ENCODE measurements around the gene NHP2. TPM values are rescaled to one million over a fixed set of nuclear protein-coding genes. Genes with fewer than 3 reads are reported as not detected.

Gene NHP2
- total and polyA plus RNA-seq, 9 of the 15 experiments (the other 6 are each of a cell fraction or from before 2014, with no cell fraction given) = 52.8 to 622 (median 144) TPM

DNA sequence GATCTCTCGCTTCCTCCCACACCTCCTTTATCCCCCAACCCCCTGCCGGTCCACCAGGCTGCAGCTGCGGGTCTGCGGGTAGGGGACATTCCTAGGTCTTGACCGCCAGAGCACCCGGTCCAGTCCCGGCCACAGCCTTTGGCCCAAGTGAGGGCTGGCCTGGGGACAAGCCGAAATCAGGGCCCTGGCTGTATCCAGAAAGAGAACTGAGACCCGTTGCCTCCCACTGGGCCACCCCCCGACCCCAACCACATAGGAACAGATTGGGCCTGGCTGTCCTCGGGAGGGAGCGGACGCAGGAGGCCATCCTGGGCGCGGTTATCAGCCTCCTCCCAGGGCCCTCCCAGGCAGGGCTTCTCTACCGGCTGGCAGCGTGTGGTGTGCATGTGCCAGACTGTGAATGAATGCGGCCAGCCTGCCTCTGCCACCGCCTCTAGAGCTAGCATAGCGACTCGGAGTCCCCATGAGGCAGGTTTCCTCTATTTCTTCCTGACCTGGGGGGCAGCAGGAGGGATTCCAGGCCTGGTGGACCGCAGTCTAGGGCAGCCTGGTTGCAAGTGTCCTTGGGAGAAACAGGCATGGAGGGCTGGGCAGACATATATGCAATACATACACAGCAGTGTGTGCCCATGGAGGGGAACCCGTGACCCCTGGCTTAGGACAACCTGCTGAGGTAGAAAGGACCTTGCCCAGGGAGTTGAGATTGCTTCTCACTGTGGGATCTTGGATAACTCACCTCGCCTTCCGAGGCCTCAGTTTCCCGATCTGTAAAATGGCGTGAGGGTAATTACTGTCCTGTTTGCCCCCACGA, 39.2 kb downstream of the NHP2 start:
- TSS peak; percentile 51 for BruUV-seq (replicated peaks)
- DNase-seq (ENCODE audit: extremely low read depth in 1 of 4, low spot score in 3 of 4) (no peak), FAIRE-seq (no peak), ATAC-seq (peak; percentile 27)
- peak overlapping the region; percentile 66 for H3K4me3 ChIP-seq
- peak overlapping the region; percentile 70 to 96 for H3K9ac ChIP-seq (ENCODE audit: insufficient read depth in 1 of 2, low read depth in 2 of 2, low read length in 2 of 2)
- in situ Hi-C loops (cut with MboI) = no loop called here
- H3K9me1 ChIP-seq (ENCODE audit: control insufficient read depth, insufficient read depth, low read length) = peaks cover 3% of the 10 kb centered on the region
- H2AFZ ChIP-seq (ENCODE audit: low read depth, low read length) = peak overlapping the region; percentile 80
- no peaks in the 10 kb centered on the region for H3K9me3 ChIP-seq (replicated peaks; ENCODE audit: control insufficient read depth, insufficient read depth, low read depth, low read length)
- WGBS (ENCODE audit: insufficient coverage, low coverage, missing lambda C conversion rate) = 36% methylated on average over 28 of the region's 28 CpGs
- POLR2A ChIA-PET = interaction anchor here (0.7 to 1.8 kb wide), 3 partner anchors 10 to 96 kb away, joined by 3 to 5 read pairs (median 3); no protein-coding TSS in a partner anchor
- H3K4me1 ChIP-seq (replicated peaks in 1 of 2; ENCODE audit: control insufficient read depth in 2 of 2, insufficient read depth in 2 of 2, low read length in 2 of 2) = peaks cover 31 to 56% of the 10 kb centered on the region in 2 experiments; a peak in 4 of 5 replicates
- peaks cover 9% of the 10 kb centered on the region; the same call in 1 of the 2 replicates for H4K20me1 ChIP-seq (replicated peaks; ENCODE audit: control insufficient read depth, insufficient read depth, low read length)
- no peaks in the 10 kb centered on the region for H3K27me3 ChIP-seq (ENCODE audit: control insufficient read depth in 2 of 2, insufficient read depth in 2 of 2, low read length in 2 of 2)
- CTCF ChIA-PET (ENCODE audit: low intra/inter-chr PET ratio) = no interaction called here
- peak overlapping the region; percentile 86 for H3K4me2 ChIP-seq (ENCODE audit: insufficient read depth, low read length)
- no peak overlapping the region; the same call in 1 of the 3 replicates for H3K27ac ChIP-seq (ENCODE audit: extremely low read depth, low read depth, low read length)
- intact Hi-C loops (cut with micrococcal nuclease) = loop anchor here (5.0 kb wide), 1 partner anchor 38 kb away; the partner anchor contains the start of gene NHP2
- H3K79me2 ChIP-seq (ENCODE audit: control insufficient read depth, insufficient read depth, low read length) = peaks cover 46% of the 10 kb centered on the region
- no peaks in the 10 kb centered on the region for H3K36me3 ChIP-seq (ENCODE audit: control insufficient read depth, insufficient read depth, low read length)
- no peak for TF ChIP-seq NFE2L1 (tag; IDR thresholded peaks at IDR 0.05; ENCODE audit: borderline replicate concordance, low read depth)
- TF ChIP-seq GTF2B (IDR thresholded peaks at IDR 0.05; ENCODE audit: extremely low read depth, insufficient read length) = no peak
- no peak for TF ChIP-seq YY1 (IDR thresholded peaks at IDR 0.05; ENCODE audit: borderline replicate concordance in 1 of 3, control insufficient read depth in 1 of 3, extremely low read depth in 1 of 3, insufficient read depth in 3 of 3, insufficient read length in 1 of 3, insufficient replicate concordance in 2 of 3, low read depth in 1 of 3, low read length in 2 of 3)
- TF ChIP-seq ZNF583 (CRISPR knock-in tag; IDR thresholded peaks at IDR 0.05) = no peak
- TF ChIP-seq CBFA2T3 (IDR thresholded peaks at IDR 0.05) = no peak
- TF ChIP-seq ZNF133 (CRISPR knock-in tag; IDR thresholded peaks at IDR 0.05) = no peak
- TF ChIP-seq ZNF324 (CRISPR knock-in tag; IDR thresholded peaks at IDR 0.05) = no peak
- peak; percentile 36; the same call in 1 of the 2 replicates for TF ChIP-seq TEAD4 (IDR thresholded peaks at IDR 0.05; ENCODE audit: low read length)
- no peak for TF ChIP-seq TEAD4 (CRISPR knock-in tag; IDR thresholded peaks at IDR 0.05; ENCODE audit: borderline replicate concordance)
- TF ChIP-seq ZKSCAN3 (CRISPR knock-in tag; IDR thresholded peaks at IDR 0.05) = no peak
- TF ChIP-seq ETV5 (CRISPR knock-in tag; IDR thresholded peaks at IDR 0.05; ENCODE audit: low read depth) = no peak
- peak; percentile 56; the same call in 1 of the 2 replicates for TF ChIP-seq TFAP4 (CRISPR knock-in tag; IDR thresholded peaks at IDR 0.05; ENCODE audit: borderline replicate concordance)
- TF ChIP-seq CBFB (CRISPR knock-in tag; IDR thresholded peaks at IDR 0.05) = peak; percentile 26; the same call in 1 of the 2 replicates
- TF ChIP-seq RBM22 (IDR thresholded peaks at IDR 0.05; ENCODE audit: low read depth, low read length, poor library complexity, severe bottlenecking) = no peak
- TF ChIP-seq ZNF24 (IDR thresholded peaks at IDR 0.05) = no peak
- TF ChIP-seq, protein P1, sequence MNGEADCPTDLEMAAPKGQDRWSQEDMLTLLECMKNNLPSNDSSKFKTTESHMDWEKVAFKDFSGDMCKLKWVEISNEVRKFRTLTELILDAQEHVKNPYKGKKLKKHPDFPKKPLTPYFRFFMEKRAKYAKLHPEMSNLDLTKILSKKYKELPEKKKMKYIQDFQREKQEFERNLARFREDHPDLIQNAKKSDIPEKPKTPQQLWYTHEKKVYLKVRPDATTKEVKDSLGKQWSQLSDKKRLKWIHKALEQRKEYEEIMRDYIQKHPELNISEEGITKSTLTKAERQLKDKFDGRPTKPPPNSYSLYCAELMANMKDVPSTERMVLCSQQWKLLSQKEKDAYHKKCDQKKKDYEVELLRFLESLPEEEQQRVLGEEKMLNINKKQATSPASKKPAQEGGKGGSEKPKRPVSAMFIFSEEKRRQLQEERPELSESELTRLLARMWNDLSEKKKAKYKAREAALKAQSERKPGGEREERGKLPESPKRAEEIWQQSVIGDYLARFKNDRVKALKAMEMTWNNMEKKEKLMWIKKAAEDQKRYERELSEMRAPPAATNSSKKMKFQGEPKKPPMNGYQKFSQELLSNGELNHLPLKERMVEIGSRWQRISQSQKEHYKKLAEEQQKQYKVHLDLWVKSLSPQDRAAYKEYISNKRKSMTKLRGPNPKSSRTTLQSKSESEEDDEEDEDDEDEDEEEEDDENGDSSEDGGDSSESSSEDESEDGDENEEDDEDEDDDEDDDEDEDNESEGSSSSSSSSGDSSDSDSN (IDR thresholded peaks at IDR 0.05; ENCODE audit: borderline replicate concordance in 1 of 2, low read depth in 2 of 2, low read length in 2 of 2) = 0 out of 4 replicates have a peak, but pooled peaks of 1 of the 2 experiments have one; percentile 18

Measured in K562 (cell line).